IMR-90 (cell line): Measurements from ENCODE around the gene FAM174C. TPM values are rescaled to one million over a fixed set of nuclear protein-coding genes. Genes with fewer than 3 reads are reported as not detected.

ENCODE experiments used
- ATAC-seq: fragments of 200-7000 bp; cut with Tn5 transposase; 2 replicates; pipeline ENCODE4 v1.9.1; 2020; ENCODE audit warnings: low read depth, mild to moderate bottlenecking, moderate library complexity
- BruUV-seq: library from RNA; stranded (reverse); fragments of 400-500 nt; replicated peaks from 2 replicates; lab custom pipeline; 2021; lab: Mats Ljungman, UMichigan
- CTCF ChIA-PET: fragments of 300-600 bp; formaldehyde crosslinking; extraction: SDS; loops from one replicate; lab custom pipeline; 2021; ENCODE audit warnings: antibody characterized with exemption; lab: Yijun Ruan, JAX
- POLR2A ChIA-PET: fragments of 300-600 bp; sonication (Branson Sonifier 250); formaldehyde crosslinking; loops from one replicate; lab custom pipeline; 2022; ENCODE audit warnings: antibody characterized with exemption; ENCODE audit not compliant: unreplicated experiment; lab: Charles Lee
- DNase-seq: peaks from one replicate; pipeline ENCODE4 v3.0.0; 2013
- H2AFZ ChIP-seq: replicated peaks from 2 replicates; pipeline ENCODE3; 2013; ENCODE audit warnings: low read length, mild to moderate bottlenecking; ENCODE audit not compliant: poor library complexity
- H2AK5ac ChIP-seq: 2 replicates; pipeline ENCODE4 v1.6.1; 2013; ENCODE audit warnings: low read depth, low read length, inconsistent platforms
- H2AK9ac ChIP-seq: replicated peaks from 2 replicates; pipeline ENCODE3; 2013; ENCODE audit warnings: mild to moderate bottlenecking, low read depth, low read length, moderate library complexity; ENCODE audit not compliant: poor library complexity
- H2BK120ac ChIP-seq: 2 replicates; pipeline ENCODE4 v1.6.1; 2013; ENCODE audit warnings: low read depth, low read length, inconsistent platforms
- H2BK15ac ChIP-seq: 3 replicates; pipeline ENCODE4 v1.6.1; 2013; ENCODE audit warnings: low read depth, low read length, inconsistent platforms
- H2BK20ac ChIP-seq: 2 replicates; pipeline ENCODE4 v1.6.1; 2013; ENCODE audit warnings: low read depth, mild to moderate bottlenecking, inconsistent platforms, low read length, moderate library complexity
- H2BK5ac ChIP-seq: 2 replicates; pipeline ENCODE4 v1.6.1; 2013; ENCODE audit warnings: mild to moderate bottlenecking, low read depth, low read length, inconsistent platforms; ENCODE audit not compliant: poor library complexity, severe bottlenecking
- H3K14ac ChIP-seq: replicated peaks from 2 replicates; pipeline ENCODE4 v1.6.1; 2013; ENCODE audit warnings: low read depth, low read length, inconsistent platforms
- H3K18ac ChIP-seq: 2 replicates; pipeline ENCODE4 v1.6.1; 2013; ENCODE audit warnings: low read depth, low read length, control low read depth
- H3K23ac ChIP-seq: 2 replicates; pipeline ENCODE4 v1.6.1; 2013; ENCODE audit warnings: low read depth, low read length, inconsistent platforms
- H3K27ac ChIP-seq: 2 replicates; pipeline ENCODE4 v1.5.1; 2013; ENCODE audit warnings: mild to moderate bottlenecking, control low read depth, low read length; ENCODE audit not compliant: insufficient read depth
- H3K27me3 ChIP-seq: 2 replicates; pipeline ENCODE4 v1.6.1; 2013; ENCODE audit warnings: low read length; ENCODE audit not compliant: control insufficient read depth, insufficient read depth
- H3K36me3 ChIP-seq: 2 replicates; pipeline ENCODE4 v1.6.1; 2013; ENCODE audit warnings: low read length, mixed read lengths; ENCODE audit not compliant: control insufficient read depth, insufficient read depth
- H3K4ac ChIP-seq: 2 replicates; pipeline ENCODE4 v1.6.1; 2013; ENCODE audit warnings: low read depth, low read length, inconsistent platforms
- H3K4me1 ChIP-seq: 2 replicates; pipeline ENCODE4 v1.6.1; 2013; ENCODE audit warnings: low read length, mixed read lengths; ENCODE audit not compliant: control insufficient read depth, insufficient read depth
- H3K4me2 ChIP-seq: 2 replicates; pipeline ENCODE4 v1.6.1; 2013; ENCODE audit warnings: low read depth, mild to moderate bottlenecking, control low read depth, low read length, moderate library complexity
- H3K4me3 ChIP-seq: 2 replicates; pipeline ENCODE4 v1.5.1; 2013; ENCODE audit warnings: low read depth, mild to moderate bottlenecking, control low read depth, low read length, moderate library complexity; ENCODE audit not compliant: insufficient read depth
- H3K56ac ChIP-seq: 2 replicates; pipeline ENCODE4 v1.6.1; 2013; ENCODE audit warnings: low read length, inconsistent platforms; ENCODE audit not compliant: insufficient read depth; ENCODE audit errors: extremely low read depth
- H3K79me1 ChIP-seq, 2 experiments: 2 replicates each; pipeline ENCODE4 v1.6.1; 2013; ENCODE audit warnings: low read length in 2 of 2, inconsistent platforms in 1 of 2, low read depth in 1 of 2
- H3K9ac ChIP-seq: 2 replicates; pipeline ENCODE4 v1.6.1; 2013; ENCODE audit warnings: low read depth, low read length, control low read depth
- H3K9me1 ChIP-seq: 2 replicates; pipeline ENCODE4 v1.6.1; 2013; ENCODE audit warnings: low read length, inconsistent platforms; ENCODE audit not compliant: insufficient read depth
- H3K9me3 ChIP-seq: 2 replicates; pipeline ENCODE4 v1.6.1; 2013; ENCODE audit warnings: low read length; ENCODE audit not compliant: control insufficient read depth, insufficient read depth
- H4K20me1 ChIP-seq: 2 replicates; pipeline ENCODE4 v1.6.1; 2013; ENCODE audit warnings: low read length, inconsistent platforms; ENCODE audit not compliant: insufficient read depth
- H4K5ac ChIP-seq: 2 replicates; pipeline ENCODE4 v1.6.1; 2013; ENCODE audit warnings: mild to moderate bottlenecking, low read depth, low read length, control low read depth
- H4K8ac ChIP-seq, 2 experiments: 2 replicates each; pipeline ENCODE4 v1.6.1; 2013; ENCODE audit warnings: low read depth in 2 of 2, low read length in 2 of 2, control low read depth in 1 of 2, inconsistent platforms in 1 of 2
- H4K91ac ChIP-seq: 2 replicates; pipeline ENCODE4 v1.6.1; 2013; ENCODE audit warnings: low read depth, low read length, inconsistent platforms; ENCODE audit not compliant: insufficient read depth
- CTCF ChIP-seq: conservative IDR thresholded peaks from 2 replicates; pipeline ENCODE4 v1.5.1; 2012; ENCODE audit warnings: mild to moderate bottlenecking, low read depth, low read length, improper control_type of control experiment
- FOS ChIP-seq: fragments of 150-350 bp; IDR thresholded peaks from 2 replicates; pipeline ENCODE4 v1.6.1; 2016; ENCODE audit warnings: low read depth, low read length
- MAFK ChIP-seq: IDR thresholded peaks from 2 replicates; pipeline ENCODE4 v1.6.1; 2012; ENCODE audit warnings: low read depth, low read length, improper control_type of control experiment
- MAZ ChIP-seq: IDR thresholded peaks from 2 replicates; pipeline ENCODE4 v1.6.1; 2012; ENCODE audit warnings: low read depth, mild to moderate bottlenecking, low read length, improper control_type of control experiment, moderate library complexity, borderline replicate concordance
- NFE2L2 ChIP-seq: fragments of 150-350 bp; IDR thresholded peaks from 2 replicates; pipeline ENCODE4 v1.6.1; 2016; ENCODE audit warnings: low read depth, mild to moderate bottlenecking, low read length
- USF2 ChIP-seq: fragments of 150-350 bp; IDR thresholded peaks from 2 replicates; pipeline ENCODE4 v1.6.1; 2017; ENCODE audit warnings: mild to moderate bottlenecking, antibody characterized with exemption, low read length, low read depth
- WGBS, 2 experiments: methylation state at CpG; one replicate each; pipeline versions ENCODE4 v1.1.5 to v1.1.7; 2013; ENCODE audit warnings: missing lambda C conversion rate in 2 of 2; ENCODE audit not compliant: insufficient read length in 1 of 2; ENCODE audit errors: extremely low coverage in 2 of 2; 5-methylcytosine and 5-hydroxymethylcytosine counted together
- dilution Hi-C: fragments of 300-500 bp; cut with HindIII; formaldehyde crosslinking; loops from one replicate; pipeline ENCODE4 v1.14.3; 2018; ENCODE audit warnings: low sequenced_read_pairs; ENCODE audit not compliant: unreplicated experiment
- in situ Hi-C: fragments of 300-500 bp; cut with MboI; formaldehyde crosslinking; loops from 3 replicates; pipeline ENCODE4 v1.14.3; 2019; ENCODE audit warnings: low sequenced_read_pairs, inconsistent platforms, mixed read lengths
- intact Hi-C: fragments of 100-400 bp; cut with micrococcal nuclease; formaldehyde crosslinking; loops from 2 replicates; pipeline ENCODE4 v1.10.0; 2022
- polyA plus RNA-seq, 3 experiments: library from polyadenylated mRNA; depleted of rRNA; stranded (reverse); fragments of >200 nt; gene quantifications; 2 replicates each; pipeline ENCODE4 v1.2.3, GENCODE V29; 2012; ENCODE audit warnings: low replicate concordance in 1 of 3
- total RNA-seq: library from RNA; depleted of rRNA; stranded (reverse); fragments of >200 nt; gene quantifications from 2 replicates; pipeline ENCODE4 v1.2.3, GENCODE V29; 2012

The FAM174C gene
- total and polyA plus RNA-seq, 2 of the 4 experiments (the other 2 are of a cell fraction): 7.5 to 61.8 TPM

GRCh38 chr19:1284979-1285736, 9.8 kb downstream of the FAM174C start (continued):
- no peak for TF ChIP-seq USF2

DNA sequence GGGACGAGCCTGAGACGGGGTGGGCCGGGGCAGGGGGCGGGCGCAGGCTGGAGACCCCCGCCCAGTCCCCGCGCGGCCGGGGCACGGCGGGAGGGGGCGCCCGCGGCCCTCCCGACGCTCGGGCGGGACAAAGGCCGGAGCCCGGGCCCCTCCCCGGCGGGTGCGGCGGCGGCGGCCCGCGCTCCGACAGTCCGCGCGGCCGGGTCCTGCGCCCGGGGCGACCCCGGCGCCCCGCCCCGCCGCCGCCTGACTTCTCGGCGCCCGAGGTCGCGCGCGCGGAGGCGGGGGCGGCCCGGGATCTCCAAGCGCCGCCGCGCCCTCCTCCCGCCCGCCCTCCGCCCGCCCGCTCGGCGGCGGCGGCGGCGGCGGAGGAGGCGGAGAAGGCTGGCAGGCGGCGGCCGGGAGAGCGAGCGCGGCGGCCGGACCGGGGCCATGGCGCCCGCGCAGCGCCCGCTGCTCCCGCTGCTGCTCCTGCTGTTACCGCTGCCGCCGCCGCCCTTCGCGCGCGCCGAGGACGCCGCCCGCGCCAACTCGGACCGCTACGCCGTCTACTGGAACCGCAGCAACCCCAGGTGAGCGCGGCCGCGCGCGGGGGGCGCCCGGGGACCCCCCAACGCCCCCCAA, 10.5 kb downstream of the FAM174C start, which contains the start of gene EFNA2:
EFNA2 (plus strand) TSS at position 137 of the 624 bp plus-strand sequence; CDS start at position 433, 296 bp downstream.
- CTCF ChIA-PET: no interaction called here
- Histone ChIP-seq H3K9me3 (no peaks in the 10 kb centered on the region), H3K4me3 (peak within 1 kb of the TSS; percentile 20), H3K9me1 (no peaks in the 10 kb centered on the region), H3K27ac (no peak within 1 kb of the TSS), H2BK20ac (no peak within 1 kb of the TSS), H2AFZ (peak within 1 kb of the TSS; percentile 14), H2BK120ac (no peak within 1 kb of the TSS), H3K4me1 (no peaks in the 10 kb centered on the region), H2BK5ac (no peak within 1 kb of the TSS), H3K14ac (no peak within 1 kb of the TSS), H4K91ac (no peak within 1 kb of the TSS), H3K9ac (no peak within 1 kb of the TSS), H4K5ac (no peak within 1 kb of the TSS), H3K4me2 (no peak within 1 kb of the TSS), H3K4ac (no peak within 1 kb of the TSS), H4K20me1 (0 out of 2 replicates have a peak, but pooled peaks cover 5% of the 10 kb centered on the region), H3K79me1 (no peaks in the 10 kb centered on the region), H3K18ac (no peak within 1 kb of the TSS), H3K56ac (no peak within 1 kb of the TSS), H2AK5ac (no peak within 1 kb of the TSS), H2AK9ac (peak within 1 kb of the TSS; percentile 55), H3K27me3 (peaks cover 43% of the 10 kb centered on the region), H4K8ac (no peak within 1 kb of the TSS), H2BK15ac (no peak within 1 kb of the TSS), H3K36me3 (no peaks in the 10 kb centered on the region), H3K23ac (no peak within 1 kb of the TSS)
- intact Hi-C loops (loop anchor here (2.0 kb wide), 1 partner anchor 93 kb away; no protein-coding TSS in a partner anchor), in situ Hi-C loops (no loop called here), dilution Hi-C loops (no loop called here)
- WGBS, 2 experiments: 2% methylated on average over 36 of the region's 113 CpGs; no CpG with 5 or more reads in 1 of the 2 experiments
- TF ChIP-seq FOS: no peak
- no peak for TF ChIP-seq MAZ
- no peak for TF ChIP-seq NFE2L2
- TF ChIP-seq MAFK: no peak
- 0 out of 2 replicates have a peak, but pooled peaks have one; percentile 6 for TF ChIP-seq CTCF
- BruUV-seq: no TSS peak
- peak; percentile 64 for ATAC-seq
- POLR2A ChIA-PET: no interaction called here
- DNase-seq: no peak
